ENCODE measurements around the gene TRIM69. TPM values are rescaled to one million over a fixed set of nuclear protein-coding genes. Genes with fewer than 3 reads are reported as not detected.
"Not testable (repeated sequence)": the region's sequence is repeated elsewhere in the genome, so short reads cannot be mapped to it uniquely, and the experiment has no call there.

TRIM69 gene
- total RNA-seq, 1 donor from 2014 or later, result 22.8 TPM

- Mint-ChIP-seq H3K27ac (ENCODE audit: unreplicated experiment) (no peak overlapping the region), H3K4me1 (ENCODE audit: low read depth, unreplicated experiment) (peaks cover 20% of the 10 kb centered on the region), H3K4me3 (ENCODE audit: unreplicated experiment) (no peak overlapping the region), H3K9me3 (ENCODE audit: unreplicated experiment) (peaks cover 9% of the 10 kb centered on the region), H3K36me3 (ENCODE audit: unreplicated experiment) (no peaks in the 10 kb centered on the region), H3K27me3 (ENCODE audit: unreplicated experiment) (peaks cover 6% of the 10 kb centered on the region)
- no peak for TF ChIP-seq CTCF (IDR thresholded peaks at IDR 0.05; ENCODE audit: partially characterized antibody, unreplicated experiment)
- no peak for DNase-seq
Measured at GRCh38 chr15:44780608-44781007, 44.3 kb downstream of the TRIM69 start.

GRCh38 chr15:44781128-44781810 lies 44.9 kb downstream of the TRIM69 start:
- Mint-ChIP-seq H3K27ac (ENCODE audit: unreplicated experiment) (peak overlapping the region; percentile 40), H3K4me3 (ENCODE audit: unreplicated experiment) (no peak overlapping the region), H3K27me3 (ENCODE audit: unreplicated experiment) (peaks cover 6% of the 10 kb centered on the region), H3K4me1 (ENCODE audit: low read depth, unreplicated experiment) (peaks cover 20% of the 10 kb centered on the region), H3K36me3 (ENCODE audit: unreplicated experiment) (no peaks in the 10 kb centered on the region), H3K9me3 (ENCODE audit: unreplicated experiment) (peaks cover 9% of the 10 kb centered on the region)
- no peak for DNase-seq
- TF ChIP-seq CTCF (IDR thresholded peaks at IDR 0.05; ENCODE audit: partially characterized antibody, unreplicated experiment), result no peak

- Mint-ChIP-seq H3K4me1 (ENCODE audit: low read depth, unreplicated experiment) (peaks cover 20% of the 10 kb centered on the region), H3K9me3 (ENCODE audit: unreplicated experiment) (peaks cover 9% of the 10 kb centered on the region), H3K36me3 (ENCODE audit: unreplicated experiment) (no peaks in the 10 kb centered on the region), H3K4me3 (ENCODE audit: unreplicated experiment) (peak overlapping the region; percentile 71), H3K27me3 (ENCODE audit: unreplicated experiment) (peaks cover 8% of the 10 kb centered on the region), H3K27ac (ENCODE audit: unreplicated experiment) (peak overlapping the region; percentile 62)
- no peak for TF ChIP-seq CTCF (IDR thresholded peaks at IDR 0.05; ENCODE audit: partially characterized antibody, unreplicated experiment)
- DNase-seq, result no peak
Measured at GRCh38 chr15:44782516-44782915, 46.2 kb downstream of the TRIM69 start.

GRCh38 chr15:44784918-44785274 lies 48.6 kb downstream of the TRIM69 start:
- peaks cover 20% of the 10 kb centered on the region for H3K4me1 Mint-ChIP-seq (ENCODE audit: low read depth, unreplicated experiment)
- not testable (repeated sequence) for H3K27ac Mint-ChIP-seq (ENCODE audit: unreplicated experiment); H3K9me3 Mint-ChIP-seq (ENCODE audit: unreplicated experiment); H3K36me3 Mint-ChIP-seq (ENCODE audit: unreplicated experiment); DNase-seq; H3K4me3 Mint-ChIP-seq (ENCODE audit: unreplicated experiment); H3K27me3 Mint-ChIP-seq (ENCODE audit: unreplicated experiment)

GRCh38 chr15:44788748-44789147 lies 52.4 kb downstream of the TRIM69 start:
- Mint-ChIP-seq H3K4me3 (ENCODE audit: unreplicated experiment) (no peak overlapping the region), H3K36me3 (ENCODE audit: unreplicated experiment) (no peaks in the 10 kb centered on the region), H3K4me1 (ENCODE audit: low read depth, unreplicated experiment) (peaks cover 9% of the 10 kb centered on the region), H3K27ac (ENCODE audit: unreplicated experiment) (no peak overlapping the region), H3K9me3 (ENCODE audit: unreplicated experiment) (peaks cover 3% of the 10 kb centered on the region), H3K27me3 (ENCODE audit: unreplicated experiment) (peaks cover 2% of the 10 kb centered on the region)
- no peak for DNase-seq
- no peak for TF ChIP-seq CTCF (IDR thresholded peaks at IDR 0.05; ENCODE audit: partially characterized antibody, unreplicated experiment)

All from glutamatergic neuron (in vitro differentiated cells).